ENCODE measurements around the gene CDH13.

Gene CDH13

GRCh38 chr16:82987767-82988166 lies 361.0 kb downstream of the CDH13 start:
- Histone ChIP-seq H3K27ac (ENCODE audit: low read depth, low read length) (no peak overlapping the region), H3K9me3 (ENCODE audit: control insufficient read depth in 5 of 5, low read length in 5 of 5) (no peaks in the 10 kb centered on the region), H3K36me3 (ENCODE audit: control insufficient read depth in 5 of 5, insufficient read depth in 5 of 5, low read length in 5 of 5) (no peaks in the 10 kb centered on the region), H3K4me1 (ENCODE audit: control insufficient read depth in 5 of 5, insufficient read depth in 5 of 5, low read length in 5 of 5) (no peaks in the 10 kb centered on the region), H3K27me3 (ENCODE audit: control insufficient read depth in 5 of 5, insufficient read depth in 4 of 5, low read length in 5 of 5) (no peaks in the 10 kb centered on the region), H3K9ac (ENCODE audit: low read length in 5 of 5) (no peak overlapping the region), H3K4me3 (ENCODE audit: low read depth in 1 of 5, low read length in 5 of 5) (no peak overlapping the region)

- no peak overlapping the region for H3K9ac ChIP-seq (ENCODE audit: low read length in 5 of 5)
- no peak overlapping the region for H3K4me3 ChIP-seq (ENCODE audit: low read depth in 1 of 5, low read length in 5 of 5)
- no peaks in the 10 kb centered on the region for H3K4me1 ChIP-seq (ENCODE audit: control insufficient read depth in 5 of 5, insufficient read depth in 5 of 5, low read length in 5 of 5)
- H3K27me3 ChIP-seq (ENCODE audit: control insufficient read depth in 5 of 5, insufficient read depth in 4 of 5, low read length in 5 of 5) = no peaks in the 10 kb centered on the region
- H3K9me3 ChIP-seq (ENCODE audit: control insufficient read depth in 5 of 5, low read length in 5 of 5) = no peaks in the 10 kb centered on the region
- H3K36me3 ChIP-seq (ENCODE audit: control insufficient read depth in 5 of 5, insufficient read depth in 5 of 5, low read length in 5 of 5) = no peaks in the 10 kb centered on the region
- no peak overlapping the region for H3K27ac ChIP-seq (ENCODE audit: low read depth, low read length)
Measured at GRCh38 chr16:82990155-82990554, 363.4 kb downstream of the CDH13 start.

GRCh38 chr16:82991410-82991809 lies 364.6 kb downstream of the CDH13 start:
- Histone ChIP-seq H3K27ac (ENCODE audit: low read depth, low read length) (no peak overlapping the region), H3K4me1 (ENCODE audit: control insufficient read depth in 5 of 5, insufficient read depth in 5 of 5, low read length in 5 of 5) (peaks cover 0 to 8% (median 0%) of the 10 kb centered on the region in 5 donors), H3K9ac (ENCODE audit: low read length in 5 of 5) (no peak overlapping the region), H3K9me3 (ENCODE audit: control insufficient read depth in 5 of 5, low read length in 5 of 5) (no peaks in the 10 kb centered on the region), H3K27me3 (ENCODE audit: control insufficient read depth in 5 of 5, insufficient read depth in 4 of 5, low read length in 5 of 5) (no peaks in the 10 kb centered on the region), H3K4me3 (ENCODE audit: low read depth in 1 of 5, low read length in 5 of 5) (no peak overlapping the region), H3K36me3 (ENCODE audit: control insufficient read depth in 5 of 5, insufficient read depth in 5 of 5, low read length in 5 of 5) (no peaks in the 10 kb centered on the region)

GRCh38 chr16:82991966-82992675 lies 365.4 kb downstream of the CDH13 start:
- no peak overlapping the region for H3K9ac ChIP-seq (ENCODE audit: low read length in 5 of 5)
- peaks cover 0 to 8% (median 0%) of the 10 kb centered on the region in 5 donors for H3K4me1 ChIP-seq (ENCODE audit: control insufficient read depth in 5 of 5, insufficient read depth in 5 of 5, low read length in 5 of 5)
- H3K27me3 ChIP-seq (ENCODE audit: control insufficient read depth in 5 of 5, insufficient read depth in 4 of 5, low read length in 5 of 5) = no peaks in the 10 kb centered on the region
- no peak overlapping the region for H3K27ac ChIP-seq (ENCODE audit: low read depth, low read length)
- no peaks in the 10 kb centered on the region for H3K36me3 ChIP-seq (ENCODE audit: control insufficient read depth in 5 of 5, insufficient read depth in 5 of 5, low read length in 5 of 5)
- H3K9me3 ChIP-seq (ENCODE audit: control insufficient read depth in 5 of 5, low read length in 5 of 5) = no peaks in the 10 kb centered on the region
- no peak overlapping the region for H3K4me3 ChIP-seq (ENCODE audit: low read depth in 1 of 5, low read length in 5 of 5)

GRCh38 chr16:82992786-82993185 lies 366.0 kb downstream of the CDH13 start:
- Histone ChIP-seq H3K9me3 (ENCODE audit: control insufficient read depth in 5 of 5, low read length in 5 of 5) (no peaks in the 10 kb centered on the region), H3K4me1 (ENCODE audit: control insufficient read depth in 5 of 5, insufficient read depth in 5 of 5, low read length in 5 of 5) (peaks cover 0 to 8% (median 0%) of the 10 kb centered on the region in 5 donors), H3K9ac (ENCODE audit: low read length in 5 of 5) (no peak overlapping the region), H3K27me3 (ENCODE audit: control insufficient read depth in 5 of 5, insufficient read depth in 4 of 5, low read length in 5 of 5) (no peaks in the 10 kb centered on the region), H3K4me3 (ENCODE audit: low read depth in 1 of 5, low read length in 5 of 5) (no peak overlapping the region), H3K27ac (ENCODE audit: low read depth, low read length) (no peak overlapping the region), H3K36me3 (ENCODE audit: control insufficient read depth in 5 of 5, insufficient read depth in 5 of 5, low read length in 5 of 5) (no peaks in the 10 kb centered on the region)

- Histone ChIP-seq H3K4me3 (ENCODE audit: low read depth in 1 of 5, low read length in 5 of 5) (no peak overlapping the region), H3K27me3 (ENCODE audit: control insufficient read depth in 5 of 5, insufficient read depth in 4 of 5, low read length in 5 of 5) (no peaks in the 10 kb centered on the region), H3K27ac (ENCODE audit: low read depth, low read length) (no peak overlapping the region), H3K9ac (ENCODE audit: low read length in 5 of 5) (no peak overlapping the region), H3K4me1 (ENCODE audit: control insufficient read depth in 5 of 5, insufficient read depth in 5 of 5, low read length in 5 of 5) (peaks cover 0 to 8% (median 0%) of the 10 kb centered on the region in 5 donors), H3K36me3 (ENCODE audit: control insufficient read depth in 5 of 5, insufficient read depth in 5 of 5, low read length in 5 of 5) (no peaks in the 10 kb centered on the region), H3K9me3 (ENCODE audit: control insufficient read depth in 5 of 5, low read length in 5 of 5) (no peaks in the 10 kb centered on the region)
Measured at GRCh38 chr16:82993415-82993814, 366.6 kb downstream of the CDH13 start.

- no peak overlapping the region for H3K9ac ChIP-seq (ENCODE audit: low read length in 5 of 5)
- H3K4me3 ChIP-seq (ENCODE audit: low read depth in 1 of 5, low read length in 5 of 5) = no peak overlapping the region
- H3K4me1 ChIP-seq (ENCODE audit: control insufficient read depth in 5 of 5, insufficient read depth in 5 of 5, low read length in 5 of 5) = peaks cover 0 to 8% (median 0%) of the 10 kb centered on the region in 5 donors
- H3K27me3 ChIP-seq (ENCODE audit: control insufficient read depth in 5 of 5, insufficient read depth in 4 of 5, low read length in 5 of 5) = no peaks in the 10 kb centered on the region
- no peaks in the 10 kb centered on the region for H3K9me3 ChIP-seq (ENCODE audit: control insufficient read depth in 5 of 5, low read length in 5 of 5)
- no peaks in the 10 kb centered on the region for H3K36me3 ChIP-seq (ENCODE audit: control insufficient read depth in 5 of 5, insufficient read depth in 5 of 5, low read length in 5 of 5)
- no peak overlapping the region for H3K27ac ChIP-seq (ENCODE audit: low read depth, low read length)
Measured at GRCh38 chr16:82993926-82994325, 367.2 kb downstream of the CDH13 start.

GRCh38 chr16:82995286-82995923 lies 368.6 kb downstream of the CDH13 start:
- no peak overlapping the region for H3K9ac ChIP-seq (ENCODE audit: low read length in 5 of 5)
- no peaks in the 10 kb centered on the region for H3K9me3 ChIP-seq (ENCODE audit: control insufficient read depth in 5 of 5, low read length in 5 of 5)
- no peaks in the 10 kb centered on the region for H3K36me3 ChIP-seq (ENCODE audit: control insufficient read depth in 5 of 5, insufficient read depth in 5 of 5, low read length in 5 of 5)
- H3K27ac ChIP-seq (ENCODE audit: low read depth, low read length) = peak overlapping the region; percentile 19
- peak overlapping the region in 2 of 5 donors; percentile 28 to 45 for H3K4me3 ChIP-seq (ENCODE audit: low read depth in 1 of 5, low read length in 5 of 5)
- H3K4me1 ChIP-seq (ENCODE audit: control insufficient read depth in 5 of 5, insufficient read depth in 5 of 5, low read length in 5 of 5) = peaks cover 0 to 8% (median 0%) of the 10 kb centered on the region in 5 donors
- no peaks in the 10 kb centered on the region for H3K27me3 ChIP-seq (ENCODE audit: control insufficient read depth in 5 of 5, insufficient read depth in 4 of 5, low read length in 5 of 5)

- peak overlapping the region; percentile 19 for H3K27ac ChIP-seq (ENCODE audit: low read depth, low read length)
- no peaks in the 10 kb centered on the region for H3K9me3 ChIP-seq (ENCODE audit: control insufficient read depth in 5 of 5, low read length in 5 of 5)
- H3K4me3 ChIP-seq (ENCODE audit: low read depth in 1 of 5, low read length in 5 of 5) = peak overlapping the region in 3 of 5 donors; percentile 1 to 45 (median 28)
- no peaks in the 10 kb centered on the region for H3K36me3 ChIP-seq (ENCODE audit: control insufficient read depth in 5 of 5, insufficient read depth in 5 of 5, low read length in 5 of 5)
- H3K4me1 ChIP-seq (ENCODE audit: control insufficient read depth in 5 of 5, insufficient read depth in 5 of 5, low read length in 5 of 5) = peaks cover 0 to 8% (median 0%) of the 10 kb centered on the region in 5 donors
- H3K9ac ChIP-seq (ENCODE audit: low read length in 5 of 5) = no peak overlapping the region
- no peaks in the 10 kb centered on the region for H3K27me3 ChIP-seq (ENCODE audit: control insufficient read depth in 5 of 5, insufficient read depth in 4 of 5, low read length in 5 of 5)
Measured at GRCh38 chr16:82995924-82996441, 369.2 kb downstream of the CDH13 start.

- Histone ChIP-seq H3K36me3 (ENCODE audit: control insufficient read depth in 5 of 5, insufficient read depth in 5 of 5, low read length in 5 of 5) (no peaks in the 10 kb centered on the region), H3K27me3 (ENCODE audit: control insufficient read depth in 5 of 5, insufficient read depth in 4 of 5, low read length in 5 of 5) (no peaks in the 10 kb centered on the region), H3K9ac (ENCODE audit: low read length in 5 of 5) (no peak overlapping the region), H3K4me1 (ENCODE audit: control insufficient read depth in 5 of 5, insufficient read depth in 5 of 5, low read length in 5 of 5) (peaks cover 0 to 8% (median 0%) of the 10 kb centered on the region in 5 donors), H3K4me3 (ENCODE audit: low read depth in 1 of 5, low read length in 5 of 5) (no peak overlapping the region), H3K27ac (ENCODE audit: low read depth, low read length) (no peak overlapping the region), H3K9me3 (ENCODE audit: control insufficient read depth in 5 of 5, low read length in 5 of 5) (no peaks in the 10 kb centered on the region)
Measured at GRCh38 chr16:82996814-82997213, 370.0 kb downstream of the CDH13 start.
